Suprapubic skin (tissue), 4 donors: ENCODE data around the gene SLC11A1.

ENCODE experiments used
- EP300 ChIP-seq: sonication (generic); formaldehyde crosslinking; IDR thresholded peaks from one replicate; pipeline ENCODE4 v1.6.1; 2017; ENCODE audit warnings: antibody characterized with exemption
- POLR2A ChIP-seq, 2 donors: fragments of 450-650 bp; IDR thresholded peaks; one replicate each; pipeline ENCODE4 v1.6.1; 2017; ENCODE audit warnings: antibody characterized with exemption in 2 of 2, mild to moderate bottlenecking in 2 of 2, moderate library complexity in 2 of 2
- POLR2AphosphoS5 ChIP-seq, 3 donors: sonication (generic); formaldehyde crosslinking; IDR thresholded peaks; one replicate each; pipeline ENCODE4 v1.6.1; 2017; ENCODE audit warnings: antibody characterized with exemption in 3 of 3
- TF ChIP-seq, protein P1 (sequence below), 2 donors: fragments of 200-600 bp in 1 of 2; fragments of 450-650 bp in 1 of 2; sonication (generic) in 1 of 2; IDR thresholded peaks; one replicate each; pipeline ENCODE4 v1.5.1; 2016 to 2019; ENCODE audit warnings: antibody characterized with exemption in 2 of 2, mild to moderate bottlenecking in 1 of 2, moderate library complexity in 1 of 2

DNA sequence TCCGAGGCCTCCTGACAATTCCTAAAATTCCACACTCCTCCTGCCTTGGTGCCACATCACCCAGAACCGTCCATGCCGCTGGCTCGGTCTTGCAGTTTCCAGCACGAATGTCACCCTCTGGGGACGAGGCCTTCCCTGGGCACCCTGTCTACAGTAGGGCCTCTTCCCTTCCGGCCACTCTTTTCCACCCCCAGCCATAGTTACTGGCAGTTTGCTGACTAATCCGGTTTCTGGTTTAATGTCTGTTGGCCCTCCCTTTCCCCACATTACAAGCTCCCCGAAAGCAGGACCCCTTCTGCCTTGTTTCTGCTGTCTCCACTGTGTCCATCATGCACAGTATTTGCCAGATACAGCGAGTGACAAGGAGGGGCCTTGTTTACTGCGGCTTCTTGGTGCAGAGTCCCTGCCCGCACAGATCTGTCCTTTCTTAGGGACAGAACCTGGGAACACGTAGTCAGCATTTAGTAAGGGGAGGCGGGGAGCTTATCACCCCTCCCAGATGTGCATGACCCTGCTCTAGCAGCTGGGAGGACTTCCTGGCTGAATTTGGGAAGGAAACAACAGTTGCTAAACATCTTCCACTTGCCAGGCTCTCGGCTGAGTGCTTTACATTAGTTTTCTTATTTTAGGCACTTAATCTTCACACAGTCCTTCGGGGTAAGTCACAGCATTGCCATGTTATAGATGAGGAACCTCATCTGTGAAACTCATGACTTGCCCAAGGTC lies 49.0 kb upstream of the SLC11A1 start:
- TF ChIP-seq, protein P1, sequence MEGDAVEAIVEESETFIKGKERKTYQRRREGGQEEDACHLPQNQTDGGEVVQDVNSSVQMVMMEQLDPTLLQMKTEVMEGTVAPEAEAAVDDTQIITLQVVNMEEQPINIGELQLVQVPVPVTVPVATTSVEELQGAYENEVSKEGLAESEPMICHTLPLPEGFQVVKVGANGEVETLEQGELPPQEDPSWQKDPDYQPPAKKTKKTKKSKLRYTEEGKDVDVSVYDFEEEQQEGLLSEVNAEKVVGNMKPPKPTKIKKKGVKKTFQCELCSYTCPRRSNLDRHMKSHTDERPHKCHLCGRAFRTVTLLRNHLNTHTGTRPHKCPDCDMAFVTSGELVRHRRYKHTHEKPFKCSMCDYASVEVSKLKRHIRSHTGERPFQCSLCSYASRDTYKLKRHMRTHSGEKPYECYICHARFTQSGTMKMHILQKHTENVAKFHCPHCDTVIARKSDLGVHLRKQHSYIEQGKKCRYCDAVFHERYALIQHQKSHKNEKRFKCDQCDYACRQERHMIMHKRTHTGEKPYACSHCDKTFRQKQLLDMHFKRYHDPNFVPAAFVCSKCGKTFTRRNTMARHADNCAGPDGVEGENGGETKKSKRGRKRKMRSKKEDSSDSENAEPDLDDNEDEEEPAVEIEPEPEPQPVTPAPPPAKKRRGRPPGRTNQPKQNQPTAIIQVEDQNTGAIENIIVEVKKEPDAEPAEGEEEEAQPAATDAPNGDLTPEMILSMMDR (IDR thresholded peaks at IDR 0.05) = no peak
- no peak for TF ChIP-seq POLR2AphosphoS5 (IDR thresholded peaks at IDR 0.05)
- TF ChIP-seq POLR2A (IDR thresholded peaks at IDR 0.05) = no peak
- TF ChIP-seq EP300 = no peak
